Renal cortex interstitium (tissue), 11 donors: ENCODE measurements around the gene SLC10A7. TPM values are rescaled to one million over a fixed set of nuclear protein-coding genes. Genes with fewer than 3 reads are reported as not detected.

ENCODE experiments used
- DNase-seq, 11 donors: peaks; one replicate each; pipeline ENCODE4 v3.0.0-alpha.2; 2013; ENCODE audit warnings: low read depth in 9 of 11, low spot score in 4 of 11; ENCODE audit errors: extremely low read depth in 1 of 11
- polyA plus RNA-seq, 3 donors: library from polyadenylated mRNA; unstranded; fragments of 120-200 nt; gene quantifications; one replicate each; pipeline ENCODE4 v1.2.1, GENCODE V29; 2013; ENCODE audit not compliant: insufficient read length in 3 of 3

SLC10A7 gene
- polyA plus RNA-seq, 3 donors: 15.2 to 17.7 (median 17.0) TPM

DNA sequence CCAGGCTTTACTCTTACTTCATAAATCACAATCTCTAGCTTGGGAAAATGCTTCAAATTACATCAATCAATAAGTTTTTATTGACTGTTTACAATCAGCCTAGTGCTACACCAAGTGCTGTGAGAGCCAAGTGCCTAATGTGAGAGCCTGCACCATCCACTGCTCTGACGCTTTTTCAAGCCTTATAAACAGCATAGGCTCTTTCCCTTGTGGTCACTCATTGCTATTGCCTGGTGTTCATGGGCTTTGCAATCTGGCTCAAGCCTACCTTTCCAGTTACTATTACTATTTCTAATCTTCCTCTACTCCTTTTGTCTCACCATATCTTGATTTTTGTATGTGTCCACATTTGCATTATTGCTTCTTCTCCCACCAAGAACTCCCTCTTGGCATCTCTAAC lies 230.4 kb downstream of the SLC10A7 start:
- DNase-seq: no peak

DNA sequence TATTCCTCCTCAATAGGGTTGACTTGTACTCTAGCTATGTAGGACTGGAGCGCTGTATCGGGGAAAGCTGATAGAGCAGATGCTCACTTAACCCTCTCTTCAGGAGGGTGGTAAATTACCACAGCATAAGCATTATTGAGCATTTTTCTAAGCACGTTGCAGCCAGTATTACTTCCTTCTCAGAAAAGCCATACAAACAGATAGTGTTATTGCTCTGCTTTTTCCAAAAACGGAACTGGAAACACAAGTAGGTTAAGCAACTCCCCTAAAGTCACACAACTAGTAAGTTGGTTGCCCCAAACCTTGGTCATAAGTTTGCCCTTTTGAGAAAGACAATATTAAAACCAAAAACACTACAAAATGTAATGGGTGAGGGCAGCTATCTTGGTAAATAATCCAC lies 233.5 kb downstream of the SLC10A7 start:
- no peak for DNase-seq

DNA sequence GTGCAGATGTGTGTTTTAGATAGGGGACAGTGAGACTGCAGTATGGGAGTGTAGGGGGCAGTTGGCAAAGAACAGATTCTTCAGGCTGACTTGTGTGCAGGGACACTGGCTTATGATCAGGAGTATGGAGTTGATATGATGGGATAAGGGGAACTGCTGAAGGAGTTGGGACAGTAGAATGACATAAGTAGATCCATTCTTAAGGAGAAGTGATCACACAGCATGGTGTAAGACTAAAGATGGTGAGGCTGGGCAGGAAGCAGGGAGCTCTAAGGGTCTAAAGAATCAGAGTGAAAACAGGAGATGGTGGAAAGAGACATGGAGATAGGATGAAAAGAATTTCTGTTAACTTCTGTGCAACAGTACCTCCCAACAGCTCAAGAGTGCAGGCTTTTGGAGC lies 236.7 kb downstream of the SLC10A7 start:
- no peak for DNase-seq

DNA sequence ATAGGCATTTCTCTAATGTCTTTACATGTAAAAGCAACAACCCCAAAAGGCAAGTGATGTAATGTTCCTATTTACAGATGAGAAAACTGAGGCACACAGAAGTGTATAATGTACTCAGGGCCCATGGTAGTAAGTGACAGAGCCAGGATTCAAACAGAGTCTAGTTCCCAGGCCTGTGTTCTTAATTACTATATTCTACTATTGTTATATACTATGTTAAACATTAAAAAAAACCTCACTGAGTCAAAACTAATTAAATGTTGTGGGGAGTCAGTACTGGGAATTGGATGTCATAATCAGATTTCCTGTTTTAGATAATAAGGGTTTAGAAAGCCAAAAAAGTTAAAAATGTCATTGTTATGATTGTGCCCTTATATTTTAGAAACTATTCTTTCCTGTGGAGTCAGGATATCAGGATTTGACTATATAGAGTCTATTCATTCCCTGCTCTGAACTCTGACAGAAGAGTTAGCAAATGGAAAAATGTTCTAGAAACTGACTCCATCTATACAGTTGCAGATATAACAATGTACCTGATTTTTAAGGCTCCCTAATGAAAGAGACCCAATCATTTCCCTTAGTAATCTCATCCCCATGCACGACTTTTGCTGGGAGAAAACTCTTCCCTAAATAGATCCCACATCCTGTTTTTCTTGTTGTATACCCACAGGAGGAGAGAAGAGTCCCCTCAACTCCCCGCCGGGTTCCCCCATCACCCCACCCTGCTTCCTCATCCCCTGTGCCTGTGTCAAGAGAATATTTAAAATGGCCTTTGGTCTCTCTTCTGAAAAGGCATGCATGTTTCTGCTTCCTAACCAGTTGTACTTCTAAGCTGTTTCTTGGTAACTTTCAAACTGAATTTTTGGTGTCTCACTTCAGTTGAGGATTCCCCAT lies 237.7 kb downstream of the SLC10A7 start:
- no peak for DNase-seq

DNA sequence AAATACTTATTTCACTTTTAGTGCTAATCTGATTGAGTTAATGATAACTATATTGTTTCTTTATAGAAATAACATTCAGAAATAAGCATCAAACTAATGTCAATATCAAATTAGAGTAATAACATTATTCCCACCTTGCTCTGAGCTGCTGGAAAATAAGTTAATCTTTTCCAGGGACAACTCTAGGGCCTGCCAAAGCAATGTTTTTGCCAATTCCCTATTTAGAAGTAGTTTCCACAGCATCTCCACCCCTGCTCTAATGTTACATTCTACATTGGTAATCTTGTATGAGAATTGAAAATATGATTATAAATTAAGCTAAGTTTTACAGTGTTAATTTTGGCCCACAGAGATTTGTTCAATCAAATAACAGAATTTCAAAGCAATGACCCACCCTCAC lies 239.1 kb downstream of the SLC10A7 start:
- DNase-seq: no peak

DNA sequence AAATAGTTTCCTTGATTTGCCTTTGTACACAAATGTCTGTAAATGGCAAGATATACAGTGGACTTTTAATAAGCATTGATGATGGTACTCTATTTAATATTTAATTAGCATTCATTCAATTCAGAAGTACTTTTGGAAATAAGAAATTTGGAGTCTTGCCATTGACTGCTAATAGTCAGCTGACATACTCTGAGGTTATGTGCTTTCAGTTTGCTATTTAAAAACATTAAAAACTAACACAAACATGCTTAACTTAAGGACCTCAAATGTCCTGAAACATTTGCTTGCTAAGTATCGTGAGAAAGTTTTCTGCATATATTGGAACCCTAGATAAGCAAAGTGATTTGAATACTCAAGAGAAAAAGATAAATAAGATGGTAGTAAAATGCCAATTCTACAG lies 242.8 kb downstream of the SLC10A7 start:
- DNase-seq: no peak

DNA sequence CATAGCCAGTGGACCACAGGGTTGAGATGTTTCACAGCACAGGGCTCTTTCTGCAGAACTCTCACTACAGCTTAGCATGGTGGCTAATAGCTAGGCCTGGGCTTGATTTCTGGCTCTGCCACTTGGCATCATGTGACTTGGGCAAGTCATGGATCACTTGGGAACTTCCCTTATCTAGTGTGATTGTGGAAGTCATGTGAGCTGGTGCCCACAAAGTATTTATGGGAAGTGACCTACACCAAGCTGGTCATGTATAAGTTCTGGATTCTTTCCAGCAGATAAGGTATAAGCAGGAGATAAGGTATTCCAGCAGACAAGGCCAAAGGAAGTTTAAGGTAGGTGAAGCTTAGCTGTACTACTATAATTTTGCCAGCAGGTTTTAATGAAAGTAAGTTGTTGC lies 246.4 kb downstream of the SLC10A7 start:
- DNase-seq: no peak

DNA sequence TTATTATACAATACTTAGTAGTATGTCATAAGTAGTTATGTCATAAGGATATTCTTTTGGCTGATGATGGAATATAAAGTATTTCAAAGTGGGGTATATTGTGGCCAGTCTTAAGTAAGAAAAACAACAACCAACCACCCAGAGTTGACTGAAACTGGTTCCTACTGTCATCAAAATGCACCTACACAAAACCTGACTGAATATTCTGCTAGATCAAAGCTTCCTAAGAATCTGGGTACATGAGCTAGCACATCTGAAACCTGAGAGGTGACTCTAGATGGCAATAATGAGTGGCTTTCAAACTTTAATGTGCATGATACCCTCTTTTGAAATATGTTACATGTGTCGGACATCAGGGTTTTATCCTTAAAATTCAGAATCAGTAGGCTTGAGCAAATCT lies 247.0 kb downstream of the SLC10A7 start:
- no peak for DNase-seq

DNA sequence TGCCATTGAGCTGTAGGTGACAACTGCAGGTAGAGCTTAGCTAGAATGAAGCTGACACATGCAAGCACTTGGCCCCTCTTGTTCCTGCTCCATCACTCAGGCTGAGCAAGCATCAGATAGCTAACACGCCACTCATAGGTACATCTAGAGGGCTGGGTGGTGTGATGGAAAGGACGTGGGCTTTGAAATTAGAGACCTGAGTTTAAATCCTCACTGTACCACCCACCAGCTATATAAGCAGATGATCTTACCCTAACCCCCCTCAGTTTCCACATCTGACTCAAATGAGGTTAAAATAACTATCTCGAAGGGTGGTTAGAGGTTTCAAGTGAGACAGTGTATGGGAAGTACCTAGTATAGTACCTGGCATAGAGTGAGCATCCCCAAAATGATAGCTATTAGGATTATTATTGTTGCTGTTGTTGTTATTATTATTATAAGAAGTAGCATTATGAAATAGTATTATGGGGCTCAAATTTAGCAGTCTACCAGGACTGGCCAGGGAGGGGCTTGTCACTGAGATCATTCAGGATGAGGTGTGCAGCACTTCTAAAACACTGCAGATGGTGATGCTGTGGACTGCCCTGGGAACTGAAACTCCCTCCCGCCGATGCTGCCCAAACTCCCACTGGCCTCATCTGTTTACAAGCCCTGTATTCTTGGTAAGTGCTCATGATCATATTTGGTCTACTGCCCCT lies 248.4 kb downstream of the SLC10A7 start:
- no peak for DNase-seq

DNA sequence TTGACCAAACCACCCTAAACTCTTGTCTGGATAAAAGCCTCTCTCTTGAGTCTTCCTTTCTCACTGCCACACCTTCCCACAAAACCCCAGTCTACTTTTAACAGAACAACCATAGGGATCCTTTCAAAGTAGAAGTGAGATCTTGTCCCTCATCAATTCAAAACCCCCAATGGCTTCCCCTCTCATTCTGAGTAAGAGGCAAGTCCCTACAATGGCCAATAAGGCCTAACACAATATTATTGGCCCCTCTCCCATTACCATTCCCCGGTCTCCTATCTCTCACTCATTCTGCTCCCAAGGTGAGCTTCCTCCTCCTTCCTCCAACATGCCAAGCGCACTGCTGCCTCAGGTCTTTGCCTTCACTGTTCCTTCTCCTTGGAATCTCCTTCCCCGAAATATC lies 250.3 kb downstream of the SLC10A7 start:
- DNase-seq: no peak

DNA sequence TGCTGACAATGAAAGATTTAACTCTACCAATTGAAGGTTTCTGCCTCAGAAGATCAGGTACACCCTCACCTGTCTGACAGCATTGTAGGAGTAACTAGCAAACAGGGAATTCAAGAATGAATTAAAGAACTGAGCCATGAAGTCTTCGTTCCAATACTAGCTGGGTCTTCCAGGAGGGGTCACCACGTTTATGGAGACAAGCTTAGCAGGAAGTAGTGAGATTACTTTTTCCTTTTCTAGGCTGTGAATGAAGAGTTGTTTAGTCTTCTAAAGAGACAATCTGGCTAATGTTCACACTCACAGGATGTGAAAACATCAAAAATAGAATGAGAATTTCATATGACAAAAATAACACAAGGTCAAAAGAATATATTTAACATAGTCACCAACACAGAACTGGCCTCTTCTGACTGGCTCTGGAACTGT lies 252.5 kb downstream of the SLC10A7 start:
- DNase-seq: no peak

DNA sequence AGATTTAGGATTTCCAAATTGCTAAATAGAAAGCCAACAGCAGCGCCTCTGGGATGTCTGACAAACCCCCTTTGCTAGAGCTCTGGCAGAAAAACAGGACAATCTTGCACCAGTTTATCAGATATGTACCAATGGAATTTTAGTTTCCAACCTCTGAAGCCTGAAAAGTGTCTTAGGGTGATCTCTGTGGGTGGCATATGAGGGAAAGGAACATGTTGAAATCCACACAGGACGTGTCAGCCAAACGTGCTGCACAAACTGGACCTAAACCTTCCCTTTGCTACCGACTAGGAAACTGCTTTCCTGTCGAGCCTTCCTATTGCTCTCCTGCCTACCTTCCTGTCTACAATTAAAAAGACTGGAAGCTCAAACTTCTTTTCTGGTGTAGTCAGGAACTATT lies 253.9 kb downstream of the SLC10A7 start:
- no peak for DNase-seq

DNA sequence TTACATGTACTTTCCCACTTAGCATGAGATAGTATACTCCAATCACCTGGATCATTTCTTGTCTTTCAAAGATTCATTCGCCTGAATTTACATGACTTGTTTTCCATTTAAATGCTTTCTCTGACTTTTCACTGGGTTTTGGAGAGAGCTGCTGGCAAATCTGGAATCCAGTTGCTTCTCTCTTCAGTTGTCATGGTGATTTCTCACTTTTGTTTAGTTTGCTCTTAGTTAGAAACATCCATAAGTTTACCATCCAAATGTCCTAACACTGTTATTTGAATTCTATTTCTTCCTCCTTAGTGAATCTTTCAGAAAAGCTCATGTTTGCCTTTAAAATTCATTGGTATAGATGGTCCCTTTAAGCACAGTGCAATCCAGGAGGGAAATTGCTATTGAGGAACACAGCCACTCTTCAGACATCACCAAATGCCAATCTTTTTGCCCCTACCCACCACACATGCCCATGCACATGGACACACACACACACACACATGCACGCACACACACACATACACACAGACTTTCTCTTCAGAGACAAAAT lies 255.7 kb downstream of the SLC10A7 start:
- no peak for DNase-seq

DNA sequence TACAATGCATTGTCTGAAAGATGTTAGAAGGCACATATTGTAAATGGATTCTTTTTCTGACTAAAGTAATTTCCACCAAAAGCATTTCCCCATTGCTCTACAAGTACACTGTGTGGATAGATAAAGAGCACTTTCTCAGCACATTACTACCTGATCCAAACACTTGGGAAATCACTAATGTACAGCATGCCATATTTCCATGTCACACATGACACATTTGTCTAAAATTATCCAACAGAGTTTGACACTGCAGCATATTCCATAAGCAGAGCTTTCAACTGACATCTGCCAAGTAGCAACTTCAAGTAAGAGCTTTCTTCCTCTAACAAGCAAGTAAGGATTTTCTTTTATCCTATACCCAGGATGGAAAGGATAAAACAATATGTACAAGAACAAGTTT lies 257.9 kb downstream of the SLC10A7 start:
- no peak for DNase-seq

DNA sequence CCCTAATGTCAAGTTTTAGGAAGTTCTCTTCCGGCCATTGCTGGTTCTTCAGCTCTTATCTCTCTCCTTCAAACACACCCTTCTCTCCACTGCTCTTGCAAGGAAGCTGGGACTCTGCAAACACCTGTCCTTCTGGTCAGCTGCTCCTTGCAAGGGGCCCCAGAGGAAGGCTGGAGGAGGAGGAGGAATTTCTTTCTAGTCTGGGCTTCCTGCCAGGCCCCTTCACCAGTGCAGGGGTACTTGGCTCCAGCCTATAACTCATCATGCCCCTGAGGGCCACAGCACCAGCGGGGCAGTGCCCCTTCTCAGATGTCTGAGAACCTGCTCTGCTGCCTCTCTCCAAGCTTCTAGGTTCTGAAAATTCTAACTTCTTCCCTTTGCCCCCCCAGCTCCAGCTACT lies 260.7 kb downstream of the SLC10A7 start:
- DNase-seq: no peak

DNA sequence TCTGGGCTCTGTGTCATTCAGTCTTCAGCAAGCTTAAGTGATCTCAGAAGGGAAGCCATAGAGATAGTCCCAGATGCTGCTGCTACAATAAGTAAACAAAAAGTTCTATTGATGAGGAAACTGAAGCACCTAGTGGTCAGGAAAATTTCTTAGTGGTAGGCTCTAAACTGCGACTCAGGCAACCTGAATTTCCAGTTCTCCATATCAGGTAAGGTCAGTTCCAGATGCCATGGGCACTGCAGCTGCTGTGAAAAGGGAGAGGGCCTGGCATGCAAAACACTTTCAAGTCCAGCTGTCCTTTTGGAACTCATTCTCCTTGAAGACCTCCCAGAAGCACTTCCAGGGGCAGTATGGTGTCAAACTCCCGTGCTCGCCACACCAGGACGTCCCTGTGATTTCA lies 261.2 kb downstream of the SLC10A7 start:
- DNase-seq: no peak

DNA sequence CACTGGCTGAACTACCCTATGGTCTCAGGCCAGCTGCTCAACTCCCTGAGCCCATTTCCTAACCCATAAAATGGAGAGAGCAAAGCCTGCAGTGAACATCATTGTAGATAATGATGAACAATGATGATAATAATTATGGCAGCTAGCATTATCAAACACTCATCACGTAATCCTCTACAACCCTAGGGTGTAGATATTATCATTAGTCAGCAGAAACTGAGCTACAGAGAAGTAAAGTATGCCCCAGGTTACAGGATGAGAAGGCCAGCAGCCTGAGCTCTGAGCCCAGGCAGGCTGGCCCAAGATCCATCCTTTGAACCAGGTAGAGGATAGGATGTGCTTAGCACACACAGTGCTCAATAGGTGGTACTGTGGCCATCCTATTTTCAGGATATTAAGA lies 264.2 kb downstream of the SLC10A7 start:
- DNase-seq: no peak

DNA sequence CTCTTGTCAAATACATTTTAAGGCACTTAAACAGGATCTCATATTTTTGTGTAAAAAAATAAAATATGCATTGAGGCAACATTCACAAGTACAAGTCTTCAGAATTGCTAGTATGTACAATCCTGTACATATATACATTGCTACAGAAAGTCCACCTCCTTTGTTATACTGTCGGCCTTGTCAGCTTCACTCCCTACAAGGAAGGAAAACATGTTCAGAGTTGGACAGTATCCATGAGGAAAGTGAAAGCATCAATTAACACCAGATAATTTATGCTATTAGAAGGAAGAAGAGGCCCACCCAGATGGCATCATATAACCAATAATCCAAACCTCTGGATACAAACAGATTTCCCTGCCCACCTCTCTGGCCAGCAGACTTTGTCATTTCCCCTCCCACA lies 265.4 kb downstream of the SLC10A7 start:
- DNase-seq: no peak

DNA sequence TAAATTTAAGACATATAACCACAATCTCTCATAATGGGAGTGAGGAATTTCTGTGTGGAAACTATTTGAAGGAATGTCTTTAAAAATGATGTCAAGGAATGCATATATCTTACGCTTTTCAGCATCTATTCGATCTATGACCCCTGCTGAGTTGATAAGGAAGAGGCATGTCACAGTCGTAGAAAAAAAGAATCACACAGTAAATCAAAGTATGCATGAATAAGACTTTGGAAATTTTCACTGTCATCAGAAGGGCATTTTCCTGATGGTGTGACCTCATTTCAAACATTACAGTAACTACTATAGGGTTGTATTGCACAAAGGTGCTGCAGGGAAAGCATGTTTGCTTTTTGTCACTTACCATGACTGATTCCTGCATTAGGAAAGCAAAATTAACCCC lies 265.9 kb downstream of the SLC10A7 start:
- no peak for DNase-seq

DNA sequence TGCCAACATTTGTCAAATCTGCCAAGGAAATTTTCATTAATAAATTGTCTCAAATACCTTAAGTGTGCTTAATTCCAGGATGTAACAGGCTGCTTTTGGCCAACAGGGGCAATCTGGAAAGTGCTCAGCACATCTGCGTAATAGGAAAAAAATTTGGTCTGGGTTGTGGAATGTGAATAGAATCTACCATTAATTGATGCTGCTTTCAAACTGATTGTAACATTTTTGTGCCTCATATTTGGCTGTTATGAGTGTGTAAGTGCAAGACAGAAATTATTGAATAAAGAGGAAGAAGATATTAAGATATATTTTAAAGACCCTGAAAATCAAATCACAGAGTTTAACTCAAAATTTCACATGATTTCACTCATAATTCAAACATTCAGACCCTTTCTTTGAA lies 266.3 kb downstream of the SLC10A7 start:
- no peak for DNase-seq
